ENCODE results near the gene INTS6L.

DNA sequence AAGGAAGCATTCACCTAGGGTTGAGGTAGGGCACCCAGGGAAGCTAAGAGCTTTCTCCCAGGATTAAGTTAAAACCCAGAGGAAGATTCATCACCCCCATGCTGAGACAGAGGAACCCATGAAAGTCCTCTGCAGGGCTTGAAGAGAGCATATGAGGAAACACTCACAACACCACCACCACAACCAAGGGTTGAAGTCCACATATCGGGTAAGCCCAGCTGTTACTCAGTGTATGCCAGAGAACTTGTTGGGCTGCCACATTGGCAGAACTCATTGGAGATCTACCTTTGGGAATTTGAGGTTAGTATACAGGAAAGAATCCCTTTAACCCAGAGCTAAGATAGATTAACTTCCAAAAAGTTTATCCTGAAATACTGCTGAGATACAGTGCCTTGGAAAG lies 75.1 kb downstream of the INTS6L start:
- TF ChIP-seq CTCF (conservative IDR thresholded peaks at IDR 0.05 in 1 of 2, IDR thresholded peaks at IDR 0.05 in 1 of 2; ENCODE audit: extremely low read depth in 1 of 2, insufficient read depth in 1 of 2, low read depth in 1 of 2, low read length in 2 of 2) (no peak), EZH2 (IDR thresholded peaks at IDR 0.05; ENCODE audit: borderline replicate concordance, low read length) (no peak)
